Activated naive CD8-positive, alpha-beta T cell treated with anti-CD3 and anti-CD28 coated beads, Interleukin-2, amount 50 U/mL, for 24 hours (primary cell): ENCODE results near the gene PLEKHA1.

Experiments used
- ATAC-seq: fragments of 150-1000 bp; cut with Tn5 transposase; one replicate; pipeline ENCODE4 v1.10.0; 2021
- DNase-seq: peaks from one replicate; pipeline ENCODE4 v3.0.0; 2021
- H3K27ac Mint-ChIP-seq: one replicate; pipeline ENCODE4 v1.8.0; 2021; ENCODE audit warnings: mild to moderate bottlenecking, mixed read lengths
- H3K27me3 Mint-ChIP-seq: one replicate; pipeline ENCODE4 v1.8.0; 2021; ENCODE audit warnings: mixed read lengths
- H3K36me3 Mint-ChIP-seq: one replicate; pipeline ENCODE4 v1.8.0; 2021; ENCODE audit warnings: low read depth, mixed read lengths
- H3K4me1 Mint-ChIP-seq: one replicate; pipeline ENCODE4 v1.8.0; 2021; ENCODE audit warnings: mixed read lengths
- H3K4me3 Mint-ChIP-seq: one replicate; pipeline ENCODE4 v1.8.0; 2021; ENCODE audit warnings: mild to moderate bottlenecking, moderate library complexity, mixed read lengths
- H3K9me3 Mint-ChIP-seq: one replicate; pipeline ENCODE4 v1.8.0; 2021; ENCODE audit warnings: mixed read lengths

The PLEKHA1 gene

DNA sequence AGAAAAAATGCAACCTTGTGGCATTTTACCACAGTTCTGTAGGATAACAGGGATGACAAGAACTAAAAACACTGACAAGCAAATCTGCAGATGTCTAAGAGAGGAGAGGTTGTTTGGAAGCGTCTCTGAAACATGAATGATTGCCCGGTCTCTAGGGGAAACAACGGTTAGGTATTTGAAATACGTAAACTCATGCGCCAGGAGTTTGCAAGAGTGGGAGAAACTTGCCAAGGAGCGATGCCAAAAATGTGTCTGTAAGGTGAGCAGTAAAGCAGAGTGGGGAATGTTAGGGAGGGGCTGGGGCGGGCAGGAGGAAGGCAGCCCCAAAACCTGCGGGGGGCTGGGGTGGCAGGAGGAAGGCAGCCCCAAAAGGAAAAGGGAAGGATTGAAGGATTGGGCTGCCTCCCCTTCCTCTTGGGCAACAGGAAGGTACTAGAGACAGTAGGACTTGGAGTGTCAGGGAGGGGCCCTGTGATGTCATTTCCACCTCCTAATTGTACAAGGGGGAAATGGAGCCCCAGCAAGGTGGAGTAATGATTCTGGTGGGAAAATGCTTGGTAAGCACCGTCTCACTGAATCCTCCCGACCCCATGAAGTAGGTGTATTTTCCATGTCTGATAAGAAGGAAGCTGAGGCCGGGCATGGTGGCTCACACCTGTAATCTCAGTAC lies 33.2 kb upstream of the PLEKHA1 start:
- ATAC-seq: no peak
- H3K4me1 Mint-ChIP-seq: peaks cover 14% of the 10 kb centered on the region
- H3K9me3 Mint-ChIP-seq: no peaks in the 10 kb centered on the region
- no peak overlapping the region for H3K4me3 Mint-ChIP-seq
- H3K27me3 Mint-ChIP-seq: peaks cover 2% of the 10 kb centered on the region
- no peak overlapping the region for H3K27ac Mint-ChIP-seq
- H3K36me3 Mint-ChIP-seq: no peaks in the 10 kb centered on the region
- no peak for DNase-seq

DNA sequence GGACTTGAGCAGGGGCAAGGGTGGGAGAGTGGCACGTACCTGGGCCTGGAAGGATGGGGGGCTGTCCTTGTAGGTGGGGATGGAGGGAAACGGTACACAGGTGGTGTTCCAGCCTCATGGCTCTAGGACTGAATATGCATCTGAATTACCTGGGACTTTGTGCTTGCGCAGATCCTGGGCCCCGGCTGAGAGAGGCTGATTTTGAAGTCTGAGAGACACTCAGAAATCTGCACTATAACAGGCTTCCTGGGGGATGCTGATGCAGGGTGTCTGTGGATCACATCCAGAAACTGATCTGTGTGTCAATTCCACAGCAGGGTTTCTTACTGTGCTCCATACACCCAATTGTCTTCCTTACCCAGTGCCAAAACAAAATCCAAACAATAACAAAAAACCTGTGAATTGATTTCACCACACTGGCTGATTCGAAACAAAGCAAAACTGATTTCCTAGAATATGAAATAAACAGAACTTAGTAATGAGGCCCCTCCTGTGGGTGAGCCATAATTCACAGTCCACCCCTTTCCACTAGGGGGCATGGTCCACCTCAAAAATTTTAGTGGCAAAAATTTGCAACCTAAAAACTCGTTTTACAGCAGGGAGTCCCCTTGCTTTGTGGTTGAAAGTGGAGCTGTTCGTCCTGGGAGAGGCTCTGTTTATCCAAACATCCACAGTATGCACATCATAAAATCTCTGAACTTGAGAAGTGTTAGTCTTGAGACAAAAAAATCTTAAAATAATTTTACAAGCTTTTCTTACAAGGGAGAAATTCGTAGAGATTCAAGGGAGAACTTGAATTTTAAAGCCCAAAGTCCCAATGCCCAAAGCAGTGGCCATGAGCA lies 32.0 kb upstream of the PLEKHA1 start:
- H3K27me3 Mint-ChIP-seq: no peaks in the 10 kb centered on the region
- no peak overlapping the region for H3K4me3 Mint-ChIP-seq
- no peaks in the 10 kb centered on the region for H3K36me3 Mint-ChIP-seq
- no peaks in the 10 kb centered on the region for H3K9me3 Mint-ChIP-seq
- H3K27ac Mint-ChIP-seq: no peak overlapping the region
- peak; percentile 53 for DNase-seq
- peak; percentile 55 for ATAC-seq
- H3K4me1 Mint-ChIP-seq: peaks cover 14% of the 10 kb centered on the region

DNA sequence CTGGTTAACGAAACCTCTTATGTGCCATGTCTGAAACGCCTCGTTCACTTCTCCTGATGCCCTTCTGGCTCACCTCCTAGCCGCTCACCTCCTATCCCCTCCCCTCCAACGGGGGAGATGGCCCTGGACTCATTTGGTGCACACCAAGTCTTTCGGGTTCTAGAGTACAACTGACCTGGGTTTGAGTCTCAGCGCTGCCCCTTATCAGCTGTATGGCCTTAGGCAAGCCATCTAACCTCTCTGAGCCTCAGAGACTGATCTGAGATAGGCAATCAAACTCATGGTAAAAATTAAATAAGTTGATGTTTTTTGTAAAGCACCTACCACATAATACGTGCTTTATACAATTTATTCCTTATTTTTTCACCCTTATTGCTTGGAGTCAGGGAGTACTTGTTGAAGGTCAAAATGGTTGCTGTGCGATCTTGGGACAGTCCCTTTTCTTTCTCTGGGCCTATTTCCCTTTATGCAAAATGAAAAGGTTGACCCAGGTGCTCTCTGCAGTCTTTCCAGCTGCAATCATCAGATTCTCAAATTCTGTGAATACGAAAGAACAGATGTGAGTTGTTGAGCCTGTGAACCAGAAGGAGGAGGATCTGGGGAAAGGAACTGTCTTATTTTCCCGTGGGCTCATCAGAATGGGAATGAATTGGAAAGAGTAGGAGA lies 31.2 kb upstream of the PLEKHA1 start:
- DNase-seq (no peak), ATAC-seq (no peak)
- Mint-ChIP-seq H3K4me1 (peaks cover 14% of the 10 kb centered on the region), H3K27me3 (no peaks in the 10 kb centered on the region), H3K36me3 (no peaks in the 10 kb centered on the region), H3K9me3 (no peaks in the 10 kb centered on the region), H3K27ac (no peak overlapping the region), H3K4me3 (no peak overlapping the region)

DNA sequence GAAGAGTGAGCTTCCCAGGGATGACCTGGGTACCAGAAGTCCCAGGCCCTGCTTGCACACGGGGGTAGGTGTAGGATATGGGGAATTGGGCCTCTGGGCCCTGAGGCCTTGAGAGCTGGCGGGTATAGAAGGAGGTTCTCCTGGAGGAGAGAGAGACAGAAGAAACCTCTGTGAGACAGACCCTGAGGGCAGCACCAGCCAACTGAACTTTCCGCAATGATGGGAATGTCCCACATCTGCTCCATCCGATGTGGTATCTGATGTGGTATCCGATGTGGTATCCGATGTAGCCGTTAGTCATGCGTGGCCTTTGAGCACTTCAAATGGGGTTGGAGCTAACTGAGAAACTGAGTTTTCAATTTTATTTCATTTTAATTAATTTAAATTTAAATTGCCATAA lies 30.6 kb upstream of the PLEKHA1 start:
- DNase-seq (no peak), ATAC-seq (no peak)
- H3K36me3 Mint-ChIP-seq: no peaks in the 10 kb centered on the region
- H3K27ac Mint-ChIP-seq: no peak overlapping the region
- no peaks in the 10 kb centered on the region for H3K27me3 Mint-ChIP-seq
- no peak overlapping the region for H3K4me3 Mint-ChIP-seq
- peaks cover 14% of the 10 kb centered on the region for H3K4me1 Mint-ChIP-seq
- H3K9me3 Mint-ChIP-seq: no peaks in the 10 kb centered on the region

DNA sequence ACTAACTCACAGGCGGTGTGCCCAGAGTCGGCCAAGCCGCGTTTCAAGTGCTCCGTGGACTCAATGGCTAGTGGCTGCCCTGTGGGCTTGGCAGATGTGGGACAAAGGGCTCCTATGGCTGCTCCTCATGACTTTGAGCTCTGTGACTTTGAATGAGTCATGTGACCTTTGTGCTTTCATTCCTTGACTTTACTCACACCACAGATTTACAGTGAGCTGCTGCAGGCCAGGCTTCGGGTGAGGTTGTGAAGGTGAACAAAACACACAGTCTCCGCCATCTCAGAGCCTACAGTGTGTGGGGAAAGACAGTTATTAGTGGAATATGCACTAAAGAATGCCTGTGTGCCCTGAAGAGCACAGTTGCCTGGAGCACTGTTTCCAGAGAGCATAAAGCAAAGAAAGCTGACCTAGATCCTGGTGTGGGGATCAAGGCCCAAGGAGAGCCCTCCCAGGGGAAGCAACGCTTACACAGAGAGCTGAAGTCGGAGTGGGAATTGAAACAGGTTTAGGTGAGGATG lies 29.7 kb upstream of the PLEKHA1 start:
- H3K4me3 Mint-ChIP-seq: no peak overlapping the region
- H3K4me1 Mint-ChIP-seq: peaks cover 14% of the 10 kb centered on the region
- H3K27me3 Mint-ChIP-seq: no peaks in the 10 kb centered on the region
- peak; percentile 65 for ATAC-seq
- H3K27ac Mint-ChIP-seq: no peak overlapping the region
- no peaks in the 10 kb centered on the region for H3K36me3 Mint-ChIP-seq
- H3K9me3 Mint-ChIP-seq: no peaks in the 10 kb centered on the region
- no peak for DNase-seq

DNA sequence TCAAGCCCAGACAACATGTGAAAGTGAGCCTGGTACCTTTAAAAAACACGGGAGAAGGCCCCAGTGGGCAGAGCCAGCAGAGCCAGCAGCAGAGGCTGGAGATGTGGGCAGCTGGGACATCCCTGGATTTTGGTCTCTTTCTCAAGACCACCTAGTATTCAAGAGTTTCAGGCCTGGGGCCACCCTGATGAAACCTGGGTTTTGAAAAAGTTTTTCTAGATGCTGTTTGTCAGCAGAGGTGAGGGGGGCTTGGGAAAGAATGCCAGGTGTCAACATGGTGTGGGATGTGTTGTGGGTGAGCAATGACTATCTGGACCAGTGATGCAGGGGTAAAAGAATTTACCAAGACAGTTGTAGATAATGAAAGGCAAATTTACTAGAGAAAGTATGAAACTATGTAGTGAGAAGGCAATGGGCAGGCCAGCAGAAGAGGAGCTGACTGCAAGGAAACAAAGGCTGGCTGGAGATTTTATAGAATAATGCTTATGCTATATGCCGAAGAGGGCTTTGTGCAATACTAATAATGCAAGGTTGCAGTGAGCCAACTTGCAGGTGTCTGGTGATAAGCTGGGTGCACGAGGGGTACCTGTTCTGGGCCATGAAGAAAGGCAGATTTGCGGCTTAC lies 28.1 kb upstream of the PLEKHA1 start:
- no peak overlapping the region for H3K27ac Mint-ChIP-seq

DNA sequence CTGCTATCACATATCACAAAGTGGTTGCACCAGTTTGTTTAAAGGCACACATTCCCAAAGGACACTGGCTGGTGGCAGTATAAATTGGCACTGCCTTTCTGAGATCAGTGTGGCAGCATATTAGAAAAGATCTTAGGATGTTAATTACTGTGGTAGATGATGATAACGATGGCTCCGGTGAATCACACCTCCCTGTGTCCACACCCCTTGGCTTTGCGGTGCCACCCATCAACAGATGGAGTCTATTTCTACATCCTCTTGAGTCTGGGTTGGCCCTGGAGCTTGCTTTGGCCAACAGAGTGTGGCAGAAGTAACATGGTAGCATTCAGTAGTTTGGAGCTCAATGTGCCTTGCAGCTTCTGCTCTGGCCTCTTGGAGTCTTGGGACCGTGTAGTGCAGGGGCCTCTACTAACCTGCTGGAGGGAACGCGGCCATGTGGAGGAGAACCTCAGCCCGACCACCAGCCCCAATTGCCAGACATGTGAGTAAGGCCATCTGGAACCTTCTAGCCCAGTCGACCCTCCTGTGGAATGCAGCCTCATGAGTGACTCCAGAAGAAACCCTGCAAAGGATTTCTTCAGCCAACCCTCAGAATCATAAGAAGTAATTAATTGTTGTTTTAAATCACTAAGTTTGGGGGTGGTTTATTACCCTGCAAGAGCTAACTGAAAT lies 27.2 kb upstream of the PLEKHA1 start:
- H3K27ac Mint-ChIP-seq: no peak overlapping the region
- no peaks in the 10 kb centered on the region for H3K9me3 Mint-ChIP-seq
- H3K4me1 Mint-ChIP-seq: peaks cover 14% of the 10 kb centered on the region
- DNase-seq: no peak
- no peak for ATAC-seq
- no peaks in the 10 kb centered on the region for H3K36me3 Mint-ChIP-seq
- H3K27me3 Mint-ChIP-seq: peaks cover 3% of the 10 kb centered on the region
- no peak overlapping the region for H3K4me3 Mint-ChIP-seq

More for the DNA sequence above, 28.1 kb upstream of the PLEKHA1 start:
- ATAC-seq (no peak), DNase-seq (no peak)
- peaks cover 14% of the 10 kb centered on the region for H3K4me1 Mint-ChIP-seq
- no peaks in the 10 kb centered on the region for H3K36me3 Mint-ChIP-seq
- H3K9me3 Mint-ChIP-seq: no peaks in the 10 kb centered on the region
- no peak overlapping the region for H3K4me3 Mint-ChIP-seq
- H3K27me3 Mint-ChIP-seq: no peaks in the 10 kb centered on the region

DNA sequence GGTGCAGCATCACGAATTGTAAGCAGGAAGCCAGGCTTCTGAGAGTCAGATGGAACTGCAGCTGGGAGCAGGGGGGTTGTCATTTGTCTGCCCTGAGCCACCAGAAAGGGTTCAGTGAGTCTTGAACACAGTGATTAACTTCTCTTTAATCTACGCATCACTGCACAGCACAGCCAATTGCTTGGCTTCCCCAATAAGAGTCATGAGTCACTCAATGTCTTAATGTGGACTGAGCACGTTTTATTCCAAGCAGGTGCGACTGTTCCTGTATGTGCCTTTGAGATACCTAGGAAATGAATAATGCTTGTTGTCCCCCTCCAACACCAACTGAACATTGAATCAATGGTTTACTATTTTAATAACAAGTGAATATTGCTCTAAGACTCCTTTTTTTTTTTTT lies 26.0 kb upstream of the PLEKHA1 start:
- H3K4me3 Mint-ChIP-seq: no peak overlapping the region
- peak; percentile 38 for ATAC-seq
- H3K36me3 Mint-ChIP-seq: no peaks in the 10 kb centered on the region
- no peak for DNase-seq
- H3K27ac Mint-ChIP-seq: no peak overlapping the region
- peaks cover 8% of the 10 kb centered on the region for H3K4me1 Mint-ChIP-seq
- no peaks in the 10 kb centered on the region for H3K9me3 Mint-ChIP-seq
- H3K27me3 Mint-ChIP-seq: peaks cover 3% of the 10 kb centered on the region

DNA sequence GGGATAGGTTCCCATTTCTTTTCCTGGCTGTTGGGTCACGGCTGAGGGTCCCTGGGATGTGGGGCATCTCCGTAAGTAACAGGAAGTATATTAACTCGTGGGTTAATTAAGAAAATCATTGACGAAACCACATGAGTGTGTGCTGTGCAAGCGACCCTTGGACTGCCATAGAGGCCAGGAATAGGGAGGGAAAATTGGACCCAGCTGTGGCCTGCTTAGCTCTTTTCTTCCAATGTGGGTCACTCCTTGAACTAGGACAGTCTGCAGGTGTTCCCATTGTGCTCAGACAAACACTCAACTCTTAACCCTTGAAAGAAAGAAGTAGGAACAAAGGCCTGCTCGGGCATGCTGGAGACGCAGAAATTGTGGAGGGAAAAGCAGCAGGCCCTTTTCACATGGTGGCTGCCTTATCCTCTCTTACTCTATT lies 25.6 kb upstream of the PLEKHA1 start:
- ATAC-seq (no peak), DNase-seq (no peak)
- H3K4me3 Mint-ChIP-seq: no peak overlapping the region
- H3K36me3 Mint-ChIP-seq: no peaks in the 10 kb centered on the region
- H3K27ac Mint-ChIP-seq: no peak overlapping the region
- peaks cover 3% of the 10 kb centered on the region for H3K27me3 Mint-ChIP-seq
- H3K4me1 Mint-ChIP-seq: peaks cover 5% of the 10 kb centered on the region
- no peaks in the 10 kb centered on the region for H3K9me3 Mint-ChIP-seq

DNA sequence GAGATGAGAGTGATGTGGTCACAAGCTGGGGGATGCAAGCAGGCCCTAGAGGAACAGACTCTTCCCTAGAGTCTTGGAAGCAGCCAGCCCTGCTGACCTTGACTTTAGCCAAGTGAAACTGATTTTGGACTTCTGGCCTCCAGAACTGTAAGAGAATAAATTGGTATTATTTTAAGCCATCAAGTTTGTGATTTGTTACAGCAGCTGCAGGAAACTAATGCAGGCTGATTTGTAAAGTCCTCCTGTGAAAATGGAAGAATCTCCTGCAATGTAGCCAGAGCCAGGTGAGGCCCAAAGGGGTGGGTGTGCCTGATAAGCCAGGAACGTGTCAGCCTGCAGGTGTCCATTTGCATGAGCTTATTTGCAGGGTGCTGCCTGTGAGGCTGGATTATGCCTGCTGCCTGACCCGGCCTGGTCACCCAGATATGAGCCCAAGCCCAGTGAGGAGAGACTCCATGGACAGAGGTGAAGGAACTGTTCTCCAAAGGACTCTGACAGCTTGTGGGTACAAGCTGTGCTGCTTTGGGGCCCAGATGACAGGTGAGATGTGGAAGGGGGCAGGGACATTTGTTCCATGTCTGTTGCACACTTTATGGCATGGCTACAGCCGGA lies 24.6 kb upstream of the PLEKHA1 start:
- Mint-ChIP-seq H3K4me3 (no peak overlapping the region), H3K4me1 (peaks cover 2% of the 10 kb centered on the region), H3K36me3 (no peaks in the 10 kb centered on the region), H3K27ac (no peak overlapping the region), H3K9me3 (no peaks in the 10 kb centered on the region), H3K27me3 (peaks cover 3% of the 10 kb centered on the region)
- ATAC-seq: no peak
- DNase-seq: no peak

DNA sequence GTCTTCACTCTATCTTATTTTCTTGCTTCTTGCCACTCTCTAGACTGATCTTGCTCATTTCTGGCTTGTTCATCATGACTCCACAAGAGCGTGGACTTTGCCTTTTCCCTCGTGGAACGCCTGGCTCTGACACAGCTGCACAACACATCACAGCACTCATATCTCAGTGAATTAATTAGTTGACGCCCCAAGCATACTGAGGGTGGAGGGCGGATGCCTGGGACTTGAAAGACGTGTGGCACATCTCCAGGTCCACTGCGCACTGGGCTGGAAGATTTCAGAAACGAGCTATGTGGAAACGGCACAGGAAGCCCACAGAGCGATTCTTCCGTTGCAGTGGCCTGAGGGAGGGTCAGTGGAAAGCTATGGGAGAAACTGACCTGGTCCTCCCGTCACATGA lies 23.6 kb upstream of the PLEKHA1 start:
- H3K4me1 Mint-ChIP-seq: no peaks in the 10 kb centered on the region
- ATAC-seq: no peak
- no peak overlapping the region for H3K4me3 Mint-ChIP-seq
- no peak for DNase-seq
- no peak overlapping the region for H3K27ac Mint-ChIP-seq
- H3K36me3 Mint-ChIP-seq: no peaks in the 10 kb centered on the region
- peaks cover 3% of the 10 kb centered on the region for H3K27me3 Mint-ChIP-seq
- H3K9me3 Mint-ChIP-seq: no peaks in the 10 kb centered on the region

DNA sequence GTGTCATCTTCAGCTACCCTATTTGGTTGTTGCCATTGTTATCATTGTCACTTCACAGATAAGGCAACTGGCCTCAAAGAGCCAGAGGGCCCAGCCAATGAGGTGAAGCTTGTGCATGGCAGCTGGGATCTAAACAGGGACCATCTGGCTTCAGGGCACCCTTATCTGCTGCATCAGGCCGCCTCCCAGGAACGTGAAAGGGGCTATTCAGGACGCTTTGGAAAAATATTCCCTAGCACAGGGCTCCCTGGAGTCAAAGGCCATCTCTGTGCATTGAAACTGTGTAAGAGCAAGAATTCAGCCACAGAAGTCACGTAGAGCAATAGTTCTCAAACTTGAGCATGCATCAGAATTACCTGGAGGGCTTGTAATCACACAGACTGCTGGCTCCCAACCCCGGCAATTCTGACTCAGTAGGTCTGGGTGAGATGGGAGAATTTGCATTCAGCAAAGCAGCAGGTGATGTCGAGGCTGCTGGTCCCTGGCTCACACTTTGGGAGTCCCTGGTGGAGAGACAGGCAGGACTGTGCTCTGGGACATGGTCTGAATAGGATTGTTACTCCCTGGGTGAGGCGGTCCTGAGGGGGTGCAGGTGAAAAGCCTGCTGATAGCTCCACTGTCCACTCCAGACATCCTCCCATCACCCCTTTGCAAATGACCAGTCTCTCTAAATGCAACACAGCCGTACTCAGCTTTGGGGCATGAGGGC lies 21.5 kb upstream of the PLEKHA1 start:
- Mint-ChIP-seq H3K4me3 (no peak overlapping the region), H3K27me3 (peaks cover 3% of the 10 kb centered on the region), H3K4me1 (no peaks in the 10 kb centered on the region), H3K9me3 (peaks cover 1% of the 10 kb centered on the region), H3K27ac (no peak overlapping the region), H3K36me3 (no peaks in the 10 kb centered on the region)
- DNase-seq (no peak), ATAC-seq (no peak)

DNA sequence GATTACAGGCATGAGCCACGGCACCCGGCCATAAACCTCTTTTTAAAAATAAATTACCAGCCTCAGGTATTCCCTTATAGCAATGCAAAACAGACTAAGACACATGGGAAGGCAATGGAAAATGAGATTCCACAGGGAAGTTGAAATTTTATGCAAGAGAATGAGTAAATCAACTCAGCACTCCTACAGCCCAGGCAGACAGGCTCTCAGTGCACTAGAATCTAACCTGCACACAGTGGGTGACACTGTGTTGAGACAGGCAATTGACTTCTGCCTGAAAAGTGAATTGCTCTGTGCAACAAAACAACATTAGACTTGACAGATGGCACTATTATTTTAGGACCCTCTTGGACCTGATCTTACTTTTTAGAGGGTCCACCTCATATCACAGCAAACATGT lies 20.1 kb upstream of the PLEKHA1 start:
- H3K27me3 Mint-ChIP-seq: peaks cover 3% of the 10 kb centered on the region

More for the DNA sequence above, 20.1 kb upstream of the PLEKHA1 start:
- no peak overlapping the region for H3K27ac Mint-ChIP-seq
- no peak for DNase-seq
- H3K9me3 Mint-ChIP-seq: peaks cover 12% of the 10 kb centered on the region
- peaks cover 5% of the 10 kb centered on the region for H3K36me3 Mint-ChIP-seq
- ATAC-seq: no peak
- no peaks in the 10 kb centered on the region for H3K4me1 Mint-ChIP-seq
- no peak overlapping the region for H3K4me3 Mint-ChIP-seq
